ENCODE results near the gene BNIP5.
"Not testable (repeated sequence)": the region's sequence is repeated elsewhere in the genome, so short reads cannot be mapped to it uniquely, and the experiment has no call there.

BNIP5 gene

DNA sequence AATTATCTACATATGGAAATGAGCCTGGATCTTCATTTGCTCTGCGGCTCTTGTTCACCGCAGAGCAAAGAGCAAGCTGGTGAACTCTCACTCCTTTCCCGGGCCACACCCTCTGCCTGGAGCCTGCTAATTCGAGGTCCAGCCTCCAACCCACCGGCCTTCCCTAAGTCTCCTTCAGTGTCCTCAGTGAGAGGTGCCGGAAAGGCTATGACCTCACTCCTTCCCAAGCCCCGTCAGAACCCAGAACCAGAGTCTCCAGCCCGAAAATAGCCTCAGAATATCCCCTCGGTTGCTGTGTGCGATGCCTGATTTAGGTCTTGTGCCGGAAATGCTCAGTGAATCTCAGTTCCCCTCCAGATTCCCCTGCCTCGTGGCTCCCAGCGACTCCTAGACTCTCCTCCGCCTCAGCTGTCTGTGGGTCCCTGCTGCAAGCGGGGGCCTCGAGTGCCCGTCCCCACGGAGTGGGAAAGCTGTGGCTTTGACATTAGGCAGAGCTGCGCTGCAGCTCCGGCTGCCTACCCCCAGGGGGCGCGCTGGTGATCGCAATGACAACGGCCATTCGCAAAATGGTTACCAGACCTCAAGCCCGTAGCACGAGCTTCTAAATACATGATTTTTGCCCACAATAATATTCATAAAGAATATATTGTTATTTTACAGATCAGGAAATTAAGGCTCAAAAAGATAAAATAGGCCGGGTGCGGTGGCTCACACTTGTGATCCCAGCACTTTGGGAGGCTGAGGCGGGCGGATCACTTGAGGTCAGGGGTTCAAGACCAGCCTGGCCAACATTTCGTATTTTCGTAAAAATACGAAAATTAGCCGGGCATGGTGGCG, 4.1 kb upstream of the BNIP5 start:
- no peak for DNase-seq

DNA sequence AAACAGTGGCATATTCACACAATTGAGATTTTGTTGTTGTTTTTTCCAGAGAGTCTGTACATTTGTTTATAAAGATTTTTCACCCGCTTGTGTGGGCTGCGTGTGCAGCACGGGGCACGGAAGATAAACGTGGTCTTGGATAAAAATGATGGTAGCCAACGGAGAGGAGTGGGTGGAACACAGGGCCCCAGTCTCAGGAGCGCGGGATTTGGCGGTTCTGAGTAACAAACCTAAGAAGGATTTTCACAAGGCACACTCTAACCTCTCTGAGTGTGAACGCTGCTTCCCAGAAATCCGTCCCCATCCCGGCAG, 3.6 kb upstream of the BNIP5 start:
- DNase-seq, result no peak

DNA sequence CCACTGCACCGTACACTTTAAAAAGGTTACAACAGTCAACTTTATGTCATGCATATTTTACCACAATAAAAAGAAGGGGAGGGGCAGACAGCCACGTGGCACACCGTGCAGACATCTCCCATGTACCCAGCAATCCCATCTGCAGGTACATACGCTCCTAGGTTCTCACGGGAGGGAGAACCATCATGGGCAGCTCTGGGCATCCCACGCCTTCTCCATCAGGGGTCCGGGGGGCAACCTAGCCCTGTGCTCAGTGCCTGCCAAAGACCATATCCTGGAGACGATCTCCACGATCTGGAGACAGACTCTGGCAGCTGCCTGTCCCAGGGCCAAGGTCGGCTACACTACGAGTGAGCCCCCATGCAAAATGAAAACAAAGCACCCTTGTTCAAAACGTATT, 2.5 kb upstream of the BNIP5 start:
- no peak for DNase-seq

DNA sequence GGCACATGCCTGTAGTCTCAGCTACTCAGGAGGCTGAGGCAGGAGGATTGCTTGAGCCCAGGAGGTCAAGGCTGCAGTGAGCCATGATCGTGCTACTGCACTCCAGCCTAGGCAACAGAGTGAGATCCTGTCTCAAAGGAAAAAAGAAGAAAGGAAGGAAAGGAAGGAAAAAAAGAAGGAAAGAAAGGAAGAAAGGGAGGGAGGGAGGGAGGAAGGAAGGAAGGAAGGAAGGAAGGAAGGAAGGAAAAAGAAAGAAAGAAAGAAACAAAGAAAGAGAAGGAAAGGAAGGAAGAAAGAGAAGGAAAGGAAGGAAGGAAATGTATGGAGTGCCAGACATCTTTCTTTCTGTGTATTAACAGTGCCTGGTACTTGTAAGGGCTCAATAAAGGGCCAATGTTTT, 1.5 kb upstream of the BNIP5 start:
- DNase-seq, result not testable (repeated sequence)

DNA sequence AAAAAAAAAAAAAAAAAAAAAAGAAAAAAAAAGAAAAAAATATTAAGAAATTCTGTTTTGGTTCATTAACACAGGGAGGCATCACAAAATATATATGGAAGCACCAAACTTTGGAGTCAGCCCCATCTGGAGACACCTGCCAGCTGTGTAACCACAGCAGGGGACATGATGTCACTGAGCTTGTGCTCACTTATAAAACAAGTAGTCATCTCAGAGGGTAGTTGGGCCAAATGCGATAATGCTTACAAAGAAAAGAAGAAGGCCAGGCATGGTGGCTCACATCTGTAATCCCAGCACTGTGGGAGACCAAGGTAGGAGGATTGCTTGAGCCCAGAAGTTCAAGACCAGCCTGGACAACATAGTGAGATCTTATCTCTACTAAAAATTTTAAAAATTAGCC, 1.1 kb upstream of the BNIP5 start:
- no peak for DNase-seq

DNA sequence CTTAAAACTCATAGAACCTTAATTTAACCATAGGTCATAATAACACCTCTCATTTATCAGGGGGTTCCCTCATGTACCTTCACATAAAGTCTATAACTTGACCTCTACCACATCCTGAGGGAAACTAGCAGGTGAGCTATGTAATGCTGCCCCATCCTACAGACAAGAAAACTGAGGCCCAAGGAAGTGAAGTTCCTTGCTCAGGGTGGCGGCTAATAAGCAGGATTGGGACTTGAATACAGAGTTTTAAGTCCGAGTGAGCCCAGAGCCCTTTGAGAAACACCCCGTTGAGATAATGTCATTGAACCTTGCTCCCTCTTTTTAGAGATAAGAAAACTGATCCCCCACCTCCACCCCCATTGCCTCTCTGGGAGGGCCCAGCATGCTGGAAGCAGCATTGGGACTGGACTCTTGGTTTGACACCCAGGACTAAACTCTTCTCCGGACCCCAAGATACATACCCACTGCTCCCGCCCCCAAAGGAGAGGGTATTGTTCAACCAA, 429 bp downstream of the BNIP5 start:
- no peak for DNase-seq

DNA sequence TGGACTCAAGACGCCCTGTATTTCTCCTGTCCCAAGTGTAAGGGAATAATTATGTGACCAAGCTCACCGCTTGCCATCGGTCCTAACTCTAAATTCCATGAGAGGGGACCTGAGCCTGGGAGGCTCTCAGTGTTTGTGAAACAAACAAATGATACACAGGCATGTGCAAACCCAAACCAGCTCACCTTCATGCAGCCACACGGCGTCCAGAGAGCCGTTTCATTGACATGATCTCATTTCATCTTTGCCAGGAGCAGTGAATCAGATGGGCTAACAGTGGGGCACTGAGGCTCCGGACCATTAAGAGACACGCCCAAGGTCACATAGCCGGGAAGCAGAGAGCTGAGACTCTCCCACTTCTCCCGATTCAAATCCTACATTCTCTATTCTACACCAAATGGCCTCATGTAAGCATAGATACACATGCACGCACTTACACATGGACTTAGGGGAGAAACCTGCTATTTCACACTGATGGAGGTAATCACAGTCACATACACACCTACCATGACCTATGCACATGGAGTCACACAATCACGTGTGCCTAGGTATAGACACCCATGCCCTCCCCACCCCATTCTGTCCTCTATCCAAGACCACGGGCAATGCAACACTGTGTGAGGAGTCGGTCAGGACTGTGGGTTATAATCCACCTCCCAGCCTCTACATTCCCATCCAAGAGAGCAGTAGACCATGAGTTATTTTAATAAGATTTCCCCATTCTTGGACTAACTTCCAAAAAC, 1.1 kb downstream of the BNIP5 start:
- no peak for DNase-seq

DNA sequence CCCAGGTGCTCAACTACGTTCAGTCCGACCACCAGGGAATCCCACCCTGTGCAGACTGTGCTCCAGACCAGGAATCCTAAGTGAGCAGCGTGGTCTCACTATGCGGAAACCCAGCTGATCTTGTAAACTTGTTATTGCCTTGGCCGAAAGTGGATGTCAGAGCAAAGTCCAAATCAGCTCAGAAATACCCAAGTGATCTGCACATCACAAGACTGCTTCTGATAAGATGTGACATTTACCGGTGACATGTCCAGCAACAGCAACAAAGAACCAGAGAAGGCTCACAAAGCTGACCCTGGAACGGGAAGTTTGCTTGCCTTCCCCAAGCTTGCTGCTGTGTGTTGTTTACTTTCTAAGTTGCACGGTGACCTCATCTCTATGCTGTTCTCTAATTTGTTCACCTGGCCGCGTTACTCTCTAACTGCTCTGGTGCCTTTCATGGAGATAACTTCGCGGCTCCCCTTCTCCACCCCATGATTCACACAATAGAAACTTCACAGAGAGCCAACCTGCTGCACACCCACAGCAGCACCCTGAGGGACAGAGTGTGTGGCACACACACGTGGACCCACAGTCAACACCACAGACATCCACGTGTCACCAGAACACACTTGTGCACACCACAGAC, 1.7 kb downstream of the BNIP5 start:
- DNase-seq, result no peak

DNA sequence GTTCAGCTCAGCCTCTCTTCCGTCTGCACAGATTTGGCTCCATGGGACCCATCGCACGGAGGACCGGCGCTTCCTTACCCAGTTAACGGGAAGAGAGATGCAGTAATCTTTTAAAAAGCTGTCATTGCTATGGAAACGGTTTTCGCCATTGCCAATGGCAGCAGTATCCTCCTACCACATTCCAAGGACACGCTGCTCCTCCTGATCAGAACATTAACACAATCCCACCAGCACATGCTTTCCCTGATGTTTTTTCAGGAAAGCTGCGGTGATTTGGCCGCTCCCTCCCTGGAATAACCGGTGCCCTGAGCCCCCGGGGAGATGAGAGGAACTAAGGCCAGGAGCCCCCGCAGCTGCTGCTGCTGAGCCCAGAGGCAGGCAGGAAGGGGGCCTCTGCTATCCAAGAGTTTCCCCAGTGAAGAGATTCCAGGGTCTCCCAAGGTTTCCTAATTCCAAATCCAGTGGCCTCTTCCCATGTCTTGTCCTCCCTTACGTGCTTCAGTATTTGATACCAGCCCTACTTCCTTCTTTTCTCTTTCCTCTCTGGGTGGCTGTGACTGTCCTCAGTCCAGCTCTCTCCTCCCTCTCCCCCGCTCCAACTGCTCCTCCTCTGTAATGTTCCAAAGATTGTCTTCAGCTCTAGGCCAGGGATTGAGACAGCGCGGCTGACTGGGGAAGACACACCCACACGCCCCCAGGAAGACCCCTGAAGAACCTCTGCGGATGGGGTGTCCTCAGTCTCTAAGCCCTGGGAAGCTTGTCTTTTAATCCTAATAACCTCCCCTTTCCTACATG, 2.6 kb downstream of the BNIP5 start:
- DNase-seq, result no peak

DNA sequence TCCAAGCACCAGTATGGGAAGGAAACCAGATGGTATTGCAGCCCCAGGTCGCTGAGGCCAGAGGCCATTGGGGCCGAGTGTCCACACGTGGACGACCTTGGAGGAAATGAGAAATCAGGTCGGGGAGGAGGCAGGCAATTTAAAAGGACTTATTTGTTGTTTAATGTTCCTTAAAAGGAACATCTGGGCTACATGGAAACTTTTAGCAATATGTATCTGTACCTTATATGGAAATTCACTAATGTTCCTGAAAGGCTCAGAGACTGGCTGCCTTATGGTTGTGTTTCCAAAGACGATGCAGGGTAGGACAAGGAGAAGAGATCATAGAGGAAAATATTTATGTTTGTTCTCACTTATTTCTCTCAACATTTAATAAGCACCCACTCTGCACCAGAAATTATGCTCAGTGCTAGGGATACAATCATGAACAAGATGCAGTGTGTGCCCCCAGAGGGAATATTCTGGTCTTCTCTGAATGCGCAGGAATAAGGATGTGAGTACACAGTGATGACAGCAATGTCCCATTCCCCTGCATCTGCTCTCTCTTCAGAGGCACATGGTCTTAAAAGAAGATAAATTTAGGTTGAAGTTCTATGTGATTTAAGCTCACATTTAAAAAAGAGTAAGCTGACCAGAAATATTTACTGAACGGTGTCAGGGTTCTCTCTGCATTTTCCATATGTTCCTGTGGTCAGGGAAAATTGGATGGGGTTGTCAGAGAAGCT, 3.4 kb downstream of the BNIP5 start:
- no peak for DNase-seq

DNA sequence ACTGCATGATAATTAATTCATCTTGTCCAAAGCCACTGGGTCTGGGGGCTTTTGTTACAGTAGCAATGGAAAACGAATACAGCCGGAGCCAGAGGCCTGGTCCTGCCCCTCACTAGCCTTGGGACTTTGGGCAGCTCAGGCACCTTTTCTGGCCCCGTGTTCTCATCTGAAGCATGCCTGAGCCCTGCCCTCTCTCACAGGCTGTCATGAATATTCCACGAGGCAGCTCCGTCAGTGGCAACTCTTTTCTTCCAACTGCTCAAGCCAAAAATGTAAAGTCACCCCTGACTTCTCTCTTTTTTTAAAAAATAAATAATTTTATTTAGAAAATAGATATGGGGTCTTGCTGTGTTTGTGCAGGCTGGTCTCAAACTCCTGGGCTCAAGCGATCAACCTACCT, 5.3 kb downstream of the BNIP5 start:
- DNase-seq, result no peak

DNA sequence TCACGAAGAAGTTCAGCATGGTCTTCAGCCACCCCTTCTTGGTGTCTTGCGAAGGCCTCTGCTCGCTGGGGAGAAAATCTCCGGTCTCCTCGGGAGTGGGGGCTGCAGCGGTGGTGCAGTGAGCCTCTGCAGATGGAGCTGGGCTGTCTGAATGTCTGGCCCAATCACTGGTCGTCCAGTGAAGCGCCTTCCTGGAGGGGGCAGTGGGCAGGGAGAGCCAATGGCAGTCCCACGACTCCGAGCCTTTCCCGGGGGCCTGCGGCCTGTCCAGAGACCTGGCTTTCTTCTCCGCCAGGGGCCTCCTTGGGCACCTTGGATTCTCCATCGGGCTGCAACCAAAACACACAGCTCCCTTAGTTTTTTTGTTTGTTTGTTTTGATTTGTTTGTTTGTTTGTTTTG, 6.3 kb downstream of the BNIP5 start:
- no peak for DNase-seq

DNA sequence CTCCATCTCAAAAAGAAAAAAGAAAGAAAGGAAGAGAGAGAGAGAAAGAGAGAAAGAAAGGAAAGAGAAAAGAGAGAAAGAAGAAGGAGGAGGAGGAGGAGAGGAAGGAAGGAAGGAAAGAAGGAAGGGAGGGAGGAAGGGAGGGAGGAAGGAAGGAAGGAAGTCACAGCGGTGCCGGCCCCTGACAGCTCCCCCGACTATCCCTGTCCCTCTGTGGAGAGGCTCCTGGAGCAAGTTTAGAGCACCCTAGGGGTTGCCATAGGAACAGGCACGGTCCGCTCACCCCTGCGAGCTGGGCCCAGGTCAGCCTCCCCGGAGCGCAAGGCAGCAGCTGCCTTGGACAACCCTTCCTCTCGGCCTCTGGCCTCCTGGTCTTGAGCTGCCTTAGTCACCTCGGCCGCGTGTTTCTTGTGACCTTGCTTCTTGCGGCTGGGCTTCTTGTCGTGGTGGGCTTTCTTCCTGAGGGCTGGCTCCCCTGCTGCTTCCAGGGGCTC, 6.8 kb downstream of the BNIP5 start:
- DNase-seq, result no peak

DNA sequence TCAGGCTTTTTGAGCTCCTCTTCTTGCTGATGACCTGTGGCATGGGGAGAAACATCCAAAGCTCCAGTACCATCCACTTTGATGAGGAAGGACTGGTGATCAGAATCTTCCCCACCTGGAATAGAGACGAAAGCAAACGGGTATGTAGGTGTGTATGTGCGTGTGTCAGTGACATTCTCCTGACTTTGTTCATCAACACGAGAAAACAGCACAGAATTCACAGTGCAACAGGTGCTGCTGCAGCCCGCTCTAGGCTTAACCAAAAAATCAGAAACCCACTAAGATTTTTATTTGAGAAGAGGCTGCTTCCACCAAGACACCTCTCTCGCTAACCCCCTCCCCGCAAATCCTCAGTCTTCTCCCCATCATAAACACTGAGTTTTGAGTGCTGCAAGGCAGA, 8.1 kb downstream of the BNIP5 start:
- DNase-seq, result no peak

DNA sequence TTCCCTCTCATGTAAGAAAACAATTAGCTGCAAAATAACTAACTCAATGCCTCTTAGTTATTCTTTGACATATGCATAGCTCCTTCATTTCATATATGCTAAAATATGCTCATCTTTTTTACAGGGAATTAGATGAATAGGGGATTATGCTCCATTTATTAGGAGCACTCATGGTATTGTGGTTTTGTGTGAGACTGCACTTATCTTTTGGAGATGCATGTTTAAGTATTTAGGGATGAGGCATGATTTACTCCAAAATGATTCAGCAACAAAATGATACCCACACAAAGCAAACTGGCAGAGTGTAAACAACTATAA, 8.8 kb downstream of the BNIP5 start:
- no peak for DNase-seq

DNA sequence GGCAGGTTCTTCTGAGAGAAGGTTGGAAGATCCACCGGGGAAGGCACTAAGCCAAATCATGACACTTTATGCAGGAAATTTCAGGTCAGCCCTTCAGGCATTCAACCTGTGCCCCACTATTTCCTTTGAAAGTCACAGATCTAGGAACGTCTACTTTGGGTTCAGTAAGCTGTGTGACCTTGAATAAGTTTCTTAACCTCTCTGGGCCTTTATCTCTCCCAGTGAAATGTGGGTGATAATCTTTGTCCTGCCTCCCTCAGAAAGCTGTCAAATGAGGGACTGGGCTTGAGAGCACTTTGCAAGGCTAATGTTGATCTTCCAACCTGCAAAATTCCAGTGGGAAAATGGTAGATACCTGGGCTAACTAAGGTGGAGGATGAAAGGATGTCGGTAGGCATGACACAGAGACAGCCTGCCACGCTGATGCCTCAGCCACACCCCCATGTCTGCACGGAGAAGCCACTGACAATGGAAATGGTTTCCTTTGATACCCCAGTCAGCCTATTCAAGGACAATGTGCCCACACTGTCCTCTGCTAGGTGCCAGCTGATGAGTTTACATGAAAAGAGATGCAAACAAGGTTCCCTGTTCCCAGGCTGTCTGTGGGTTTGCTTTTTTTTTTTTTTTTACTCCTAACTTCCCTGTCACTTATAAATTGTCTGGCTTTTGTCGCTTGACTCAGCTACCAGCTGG, 9.3 kb downstream of the BNIP5 start:
- no peak for DNase-seq

DNA sequence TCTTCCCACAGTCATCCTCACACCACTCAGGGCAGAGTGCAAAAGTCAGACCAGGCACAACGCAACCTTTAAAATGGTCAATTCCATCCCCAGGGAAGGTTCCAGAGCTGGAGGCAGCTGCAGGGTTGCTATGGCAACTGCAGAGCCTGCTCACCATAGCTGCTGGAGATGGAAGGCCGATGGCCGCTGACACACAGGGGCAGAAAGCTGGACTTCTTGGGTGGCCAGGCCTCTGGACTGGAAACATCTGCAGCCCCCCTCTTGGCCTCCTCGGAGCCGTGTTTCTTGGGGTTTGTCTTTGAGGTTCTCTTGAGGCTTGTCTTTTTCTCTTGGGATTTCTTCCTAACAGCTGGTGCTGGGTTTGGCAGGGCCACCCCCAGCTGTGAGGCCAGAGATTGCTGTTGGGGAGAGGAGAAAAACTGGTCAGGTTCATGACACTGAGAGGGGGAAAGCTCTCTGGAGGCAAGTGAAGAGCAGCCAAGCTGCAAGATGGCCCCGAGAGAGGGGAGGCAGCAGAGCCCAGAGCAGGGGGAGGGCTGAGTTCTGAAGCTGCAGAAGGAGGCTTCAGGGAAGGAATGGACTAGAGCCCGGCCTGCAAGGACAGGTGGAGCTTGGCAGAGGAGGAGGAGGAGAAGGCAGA, 10.2 kb downstream of the BNIP5 start:
- no peak for DNase-seq

DNA sequence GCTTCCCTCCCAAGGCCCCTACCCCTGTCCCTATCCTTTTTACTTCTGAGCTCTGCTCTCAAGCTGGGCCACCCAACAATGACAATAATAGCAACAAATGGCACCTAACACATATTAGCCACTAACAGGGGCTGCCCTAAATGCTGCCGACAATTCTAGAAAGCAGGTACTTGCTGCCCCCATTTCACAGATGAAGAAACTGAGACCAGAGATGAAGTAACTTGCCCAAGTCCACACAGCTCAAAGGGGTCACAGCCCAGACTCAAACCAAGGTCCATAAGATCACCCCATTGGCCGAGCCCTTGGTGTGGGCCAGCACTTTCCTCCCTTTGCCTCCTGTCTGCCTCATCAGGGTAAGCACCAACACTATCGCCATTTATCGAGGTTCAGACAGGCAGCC, 12.0 kb downstream of the BNIP5 start:
- no peak for DNase-seq

DNA sequence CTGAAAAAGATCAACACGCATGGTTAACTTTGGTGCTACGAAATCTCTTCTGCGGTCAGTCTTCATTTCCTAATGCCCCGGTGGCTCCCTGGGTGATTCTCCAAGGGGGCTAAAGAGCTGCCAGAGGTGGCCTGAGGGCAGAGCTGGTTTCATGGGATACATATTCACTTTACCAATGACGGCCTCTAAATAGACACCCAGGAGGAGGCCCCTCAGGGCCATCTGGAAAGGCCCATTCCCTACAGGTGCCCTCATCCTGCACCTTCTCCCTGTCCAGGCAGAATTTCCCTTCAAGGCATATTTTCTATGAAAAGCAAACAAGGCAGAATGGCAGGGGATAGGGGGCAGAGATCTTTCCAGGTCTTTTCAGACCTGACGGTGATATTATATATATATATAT, 12.5 kb downstream of the BNIP5 start:
- no peak for DNase-seq

DNA sequence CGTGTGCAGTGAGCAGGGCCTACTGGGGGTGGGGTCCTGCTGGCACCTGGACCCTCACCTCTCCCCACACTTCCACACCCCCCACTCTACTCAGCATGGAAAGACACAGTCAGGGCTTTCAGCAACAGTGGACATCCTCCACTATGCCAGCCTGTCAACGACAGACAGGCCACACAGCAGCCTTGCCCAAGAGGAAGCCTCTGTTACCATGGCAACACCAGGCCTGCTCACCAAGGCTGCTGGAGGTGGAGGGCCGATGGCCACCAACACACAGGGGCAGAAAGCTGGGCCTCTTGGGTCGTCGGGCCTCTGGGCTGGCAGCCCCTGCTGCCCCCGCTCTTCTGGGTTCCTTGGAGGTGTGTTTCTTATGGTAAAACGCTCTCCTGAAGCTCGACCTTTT, 13.6 kb downstream of the BNIP5 start:
- DNase-seq, result no peak

DNA sequence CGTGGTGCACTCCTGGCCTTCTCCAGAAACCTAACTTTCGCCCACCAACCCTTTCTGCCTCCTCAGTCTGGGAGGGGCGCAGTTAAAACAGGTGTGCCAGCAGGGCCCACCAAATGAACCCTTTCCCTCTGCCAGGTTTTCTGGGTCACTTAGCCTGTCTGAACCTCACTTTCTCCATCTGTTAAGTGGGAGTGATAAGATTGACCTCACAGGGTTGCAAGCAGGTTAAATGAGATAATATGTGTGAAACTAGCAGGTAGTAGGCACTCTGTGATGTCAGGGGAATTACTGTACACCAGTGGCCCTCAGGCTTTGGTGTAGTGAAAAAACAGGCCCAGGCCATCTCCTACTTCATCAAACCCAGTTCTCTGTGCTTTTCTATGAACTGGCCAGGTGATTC, 14.1 kb downstream of the BNIP5 start:
- DNase-seq, result no peak
